Measurements from ENCODE around the gene NDUFA8.

The NDUFA8 gene

GRCh38 chr9:122096620-122097415, 62.8 kb downstream of the NDUFA8 start:
- no peaks in the 10 kb centered on the region for H3K36me3 Mint-ChIP-seq (ENCODE audit: low read depth)
- H3K9me3 Mint-ChIP-seq, result no peaks in the 10 kb centered on the region
- H3K4me1 Mint-ChIP-seq, result peaks cover 21% of the 10 kb centered on the region
- ATAC-seq (no peak), DNase-seq (no peak)
- H3K27ac Mint-ChIP-seq, result no peak overlapping the region
- H3K4me3 Mint-ChIP-seq, result no peak overlapping the region
- H3K27me3 Mint-ChIP-seq, result peaks cover 15% of the 10 kb centered on the region

DNA sequence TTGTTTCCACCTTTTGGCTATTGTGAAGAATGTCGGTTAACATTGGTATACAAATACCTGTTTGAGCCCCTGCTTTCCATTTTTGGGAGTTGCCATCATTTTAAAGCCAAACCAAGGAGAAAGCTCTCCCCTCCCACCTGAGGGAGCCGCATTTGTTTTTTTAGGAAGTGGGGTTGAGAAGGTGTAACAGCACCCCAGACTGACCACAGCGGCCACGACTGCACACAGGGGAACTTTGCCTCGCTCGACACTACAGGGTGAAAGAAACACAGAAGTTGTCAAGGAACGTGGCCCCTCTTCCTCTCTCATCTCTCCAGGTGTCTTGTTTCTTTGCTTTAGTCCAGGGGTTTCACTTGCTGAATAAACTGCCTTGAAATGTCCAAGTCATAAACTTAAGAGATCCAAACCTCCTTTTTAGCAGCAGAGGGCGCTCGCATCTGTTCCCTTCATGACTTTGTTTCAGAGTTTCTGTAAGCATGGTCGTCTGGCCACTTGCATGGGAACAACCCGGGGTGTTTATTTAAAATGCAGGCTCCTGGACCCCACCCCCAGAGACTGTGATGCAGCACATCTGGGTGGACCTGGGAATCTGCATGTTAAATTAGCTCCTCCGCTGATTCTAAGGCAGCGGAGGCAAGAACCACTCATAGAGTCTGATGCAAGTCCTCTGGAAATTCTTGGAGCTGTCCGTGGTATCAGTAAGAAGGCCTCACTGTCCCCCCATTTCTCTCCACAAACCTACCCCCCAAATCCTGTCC, 64.4 kb downstream of the NDUFA8 start:
- H3K27me3 Mint-ChIP-seq, result peaks cover 15% of the 10 kb centered on the region
- H3K27ac Mint-ChIP-seq, result no peak overlapping the region
- peak overlapping the region; percentile 4 for H3K4me3 Mint-ChIP-seq
- DNase-seq (peak; percentile 52), ATAC-seq (no peak)
- no peaks in the 10 kb centered on the region for H3K9me3 Mint-ChIP-seq
- H3K4me1 Mint-ChIP-seq, result peaks cover 36% of the 10 kb centered on the region
- H3K36me3 Mint-ChIP-seq (ENCODE audit: low read depth), result peaks cover 1% of the 10 kb centered on the region

Measured in activated naive CD8-positive, alpha-beta T cell treated with anti-CD3 and anti-CD28 coated beads, Interleukin-2, amount 50 U/mL, for 24 hours (primary cell).